ENCODE measurements around the gene LOC128125822.

- TF ChIP-seq, protein P1, sequence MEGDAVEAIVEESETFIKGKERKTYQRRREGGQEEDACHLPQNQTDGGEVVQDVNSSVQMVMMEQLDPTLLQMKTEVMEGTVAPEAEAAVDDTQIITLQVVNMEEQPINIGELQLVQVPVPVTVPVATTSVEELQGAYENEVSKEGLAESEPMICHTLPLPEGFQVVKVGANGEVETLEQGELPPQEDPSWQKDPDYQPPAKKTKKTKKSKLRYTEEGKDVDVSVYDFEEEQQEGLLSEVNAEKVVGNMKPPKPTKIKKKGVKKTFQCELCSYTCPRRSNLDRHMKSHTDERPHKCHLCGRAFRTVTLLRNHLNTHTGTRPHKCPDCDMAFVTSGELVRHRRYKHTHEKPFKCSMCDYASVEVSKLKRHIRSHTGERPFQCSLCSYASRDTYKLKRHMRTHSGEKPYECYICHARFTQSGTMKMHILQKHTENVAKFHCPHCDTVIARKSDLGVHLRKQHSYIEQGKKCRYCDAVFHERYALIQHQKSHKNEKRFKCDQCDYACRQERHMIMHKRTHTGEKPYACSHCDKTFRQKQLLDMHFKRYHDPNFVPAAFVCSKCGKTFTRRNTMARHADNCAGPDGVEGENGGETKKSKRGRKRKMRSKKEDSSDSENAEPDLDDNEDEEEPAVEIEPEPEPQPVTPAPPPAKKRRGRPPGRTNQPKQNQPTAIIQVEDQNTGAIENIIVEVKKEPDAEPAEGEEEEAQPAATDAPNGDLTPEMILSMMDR (conservative IDR thresholded peaks at IDR 0.05; ENCODE audit: low read depth in 2 of 2): no peak
- TF ChIP-seq POLR2AphosphoS5 (IDR thresholded peaks at IDR 0.05; ENCODE audit: low read depth): no peak
- no peak for TF ChIP-seq JUNB (IDR thresholded peaks at IDR 0.05; ENCODE audit: unreplicated experiment)
- TF ChIP-seq EZH2 (IDR thresholded peaks at IDR 0.05; ENCODE audit: low read depth, unreplicated experiment): no peak
- no peak for TF ChIP-seq ZNF114 (CRISPR knock-in tag; IDR thresholded peaks at IDR 0.05)
Observed at GRCh38 chr6:63563235-63563634, 9.0 kb upstream of the LOC128125822 start.

Data from GM23338 (cell line).